Measurements from ENCODE around the gene PRELID2.
"Not testable (repeated sequence)": the region's sequence is repeated elsewhere in the genome, so short reads cannot be mapped to it uniquely, and the experiment has no call there.

The PRELID2 gene

GRCh38 chr5:145840458-145841132 is 5.5 kb upstream of the PRELID2 start:
- no peak for DNase-seq (ENCODE audit: low read depth in 2 of 2)

- DNase-seq (ENCODE audit: low read depth in 2 of 2): no peak
Measured at GRCh38 chr5:145838276-145838675, 3.1 kb upstream of the PRELID2 start.

- not testable (repeated sequence) for DNase-seq (ENCODE audit: low read depth in 2 of 2)
Measured at GRCh38 chr5:145836241-145836640, 1.1 kb upstream of the PRELID2 start.

- DNase-seq (ENCODE audit: low read depth in 2 of 2): no peak
Measured at GRCh38 chr5:145835848-145836239, 702 bp upstream of the PRELID2 start.

GRCh38 chr5:145834554-145834916 is 607 bp downstream of the PRELID2 start:
- no peak for DNase-seq (ENCODE audit: low read depth in 2 of 2)

GRCh38 chr5:145833631-145834200 is 1.4 kb downstream of the PRELID2 start:
- no peak for DNase-seq (ENCODE audit: low read depth in 2 of 2)

- DNase-seq (ENCODE audit: low read depth in 2 of 2): no peak
Measured at GRCh38 chr5:145830594-145830993, 4.5 kb downstream of the PRELID2 start.

GRCh38 chr5:145829708-145830361 is 5.3 kb downstream of the PRELID2 start:
- DNase-seq (ENCODE audit: low read depth in 2 of 2): no peak

- no peak for DNase-seq (ENCODE audit: low read depth in 2 of 2)
Measured at GRCh38 chr5:145826895-145827674, 8.1 kb downstream of the PRELID2 start.

- peak; percentile 23 to 27 for DNase-seq (ENCODE audit: low read depth in 2 of 2)
Measured at GRCh38 chr5:145825751-145826180, 9.4 kb downstream of the PRELID2 start.

- no peak for DNase-seq (ENCODE audit: low read depth in 2 of 2)
Measured at GRCh38 chr5:145824040-145824439, 11.1 kb downstream of the PRELID2 start.

GRCh38 chr5:145818604-145819003 is 16.5 kb downstream of the PRELID2 start:
- DNase-seq (ENCODE audit: low read depth in 2 of 2): no peak

- no peak for DNase-seq (ENCODE audit: low read depth in 2 of 2)
Measured at GRCh38 chr5:145812877-145813276, 22.3 kb downstream of the PRELID2 start.

GRCh38 chr5:145811834-145812625 is 23.1 kb downstream of the PRELID2 start:
- no peak for DNase-seq (ENCODE audit: low read depth in 2 of 2)

GRCh38 chr5:145806923-145807322 is 28.2 kb downstream of the PRELID2 start:
- DNase-seq (ENCODE audit: low read depth in 2 of 2): no peak

GRCh38 chr5:145805819-145806218 is 29.3 kb downstream of the PRELID2 start:
- no peak for DNase-seq (ENCODE audit: low read depth in 2 of 2)

- DNase-seq (ENCODE audit: low read depth in 2 of 2): no peak
Measured at GRCh38 chr5:145804701-145805100, 30.4 kb downstream of the PRELID2 start.

GRCh38 chr5:145803112-145804004 is 31.8 kb downstream of the PRELID2 start:
- no peak for DNase-seq (ENCODE audit: low read depth in 2 of 2)

- DNase-seq (ENCODE audit: low read depth in 2 of 2): no peak
Measured at GRCh38 chr5:145801195-145801594, 33.9 kb downstream of the PRELID2 start.

- DNase-seq (ENCODE audit: low read depth in 2 of 2): no peak
Measured at GRCh38 chr5:145800181-145800580, 35.0 kb downstream of the PRELID2 start.

- not testable (repeated sequence) for DNase-seq (ENCODE audit: low read depth in 2 of 2)
Measured at GRCh38 chr5:145798503-145798902, 36.6 kb downstream of the PRELID2 start.

All from fibroblast of skin of left biceps (primary cell).